ENCODE measurements around the gene SERINC1.

SERINC1 gene

GRCh38 chr6:122445274-122445673, 26.3 kb downstream of the SERINC1 start:
- no peak overlapping the region for H3K4ac ChIP-seq (ENCODE audit: low read depth in 1 of 2, low read length in 2 of 2)
- H3K79me1 ChIP-seq (replicated peaks; ENCODE audit: low read length, poor library complexity, severe bottlenecking) = peaks cover 2% of the 10 kb centered on the region
- no peak overlapping the region for H4K8ac ChIP-seq (ENCODE audit: low read length)
- no peak overlapping the region for H4K91ac ChIP-seq (ENCODE audit: low read length)
- no peak overlapping the region for H2AFZ ChIP-seq (ENCODE audit: low read depth, low read length)
- no peak overlapping the region for H3K9ac ChIP-seq (ENCODE audit: low read length)
- DNase-seq = no peak
- no peak overlapping the region for H3K4me2 ChIP-seq (ENCODE audit: low read length, poor library complexity, severe bottlenecking)
- H3K4me3 ChIP-seq (ENCODE audit: insufficient read depth in 1 of 2, low read depth in 1 of 2, low read length in 2 of 2) = no peak overlapping the region
- H2AK5ac ChIP-seq (ENCODE audit: low read length, severe bottlenecking) = no peak overlapping the region
- no peak overlapping the region for H3K18ac ChIP-seq (ENCODE audit: low read depth in 1 of 2, low read length in 2 of 2)
- peaks cover 10 to 96% of the 10 kb centered on the region in 2 experiments for H3K36me3 ChIP-seq (ENCODE audit: control insufficient read depth in 1 of 2, insufficient read depth in 2 of 2, low read depth in 1 of 2, low read length in 2 of 2)
- H2BK15ac ChIP-seq (ENCODE audit: low read depth, poor library complexity, severe bottlenecking) = no peak overlapping the region
- no peak overlapping the region for H2BK12ac ChIP-seq (ENCODE audit: low read length in 2 of 2)
- no peaks in the 10 kb centered on the region for H3K9me3 ChIP-seq (ENCODE audit: control insufficient read depth, low read length)
- H3K4me1 ChIP-seq (ENCODE audit: control insufficient read depth, insufficient read depth, low read depth, low read length) = peaks cover 2% of the 10 kb centered on the region
- no peak overlapping the region for H3K14ac ChIP-seq (ENCODE audit: low read length in 2 of 2)
- no peak overlapping the region for H3K27ac ChIP-seq (ENCODE audit: low read length, poor library complexity, severe bottlenecking)
- no CpG with 5 or more reads among the region's 1 CpG for WGBS
- no peak overlapping the region for H3K23ac ChIP-seq (ENCODE audit: low read length in 2 of 2)
- no peaks in the 10 kb centered on the region for H3K27me3 ChIP-seq (ENCODE audit: control insufficient read depth in 1 of 2, insufficient read depth in 1 of 2, low read length in 2 of 2)
- H2BK5ac ChIP-seq (ENCODE audit: low read depth, low read length, poor library complexity, severe bottlenecking) = no peak overlapping the region
- H2BK120ac ChIP-seq (ENCODE audit: low read depth, low read length) = no peak overlapping the region

DNA sequence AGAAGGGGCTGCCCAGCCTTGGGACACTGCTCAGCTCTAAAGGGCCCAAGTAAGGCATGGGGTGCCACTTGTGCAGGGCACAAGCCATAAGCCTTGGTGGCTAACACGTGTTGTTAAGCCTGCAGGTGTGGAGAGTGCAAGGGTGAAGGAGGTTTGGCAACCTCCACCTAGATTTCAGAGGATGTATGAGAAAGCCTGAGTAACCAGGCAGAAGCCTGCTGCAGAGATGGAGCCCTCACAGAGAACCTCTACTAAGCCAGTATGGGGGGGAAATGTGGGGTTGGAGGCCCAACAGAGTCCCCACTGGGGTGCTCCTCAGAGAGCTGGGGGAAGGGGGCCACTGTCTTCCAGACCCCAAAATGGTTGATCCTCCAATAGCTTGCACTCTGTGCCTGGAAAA, 32.6 kb downstream of the SERINC1 start:
- no peak overlapping the region for H2BK120ac ChIP-seq (ENCODE audit: low read depth, low read length)
- H2AK5ac ChIP-seq (ENCODE audit: low read length, severe bottlenecking) = no peak overlapping the region
- no peak overlapping the region for H3K27ac ChIP-seq (ENCODE audit: low read length, poor library complexity, severe bottlenecking)
- no peak overlapping the region for H2AFZ ChIP-seq (ENCODE audit: low read depth, low read length)
- H2BK15ac ChIP-seq (ENCODE audit: low read depth, poor library complexity, severe bottlenecking) = no peak overlapping the region
- H3K18ac ChIP-seq (ENCODE audit: low read depth in 1 of 2, low read length in 2 of 2) = no peak overlapping the region
- H3K14ac ChIP-seq (ENCODE audit: low read length in 2 of 2) = no peak overlapping the region
- H3K9me3 ChIP-seq (ENCODE audit: control insufficient read depth, low read length) = peaks cover 6% of the 10 kb centered on the region
- no peak overlapping the region for H4K91ac ChIP-seq (ENCODE audit: low read length)
- WGBS = 96% methylated on average over 1 of the region's 1 CpG
- H2BK5ac ChIP-seq (ENCODE audit: low read depth, low read length, poor library complexity, severe bottlenecking) = no peak overlapping the region
- no peak for DNase-seq
- H3K9ac ChIP-seq (ENCODE audit: low read length) = no peak overlapping the region
- H2BK12ac ChIP-seq (ENCODE audit: low read length in 2 of 2) = no peak overlapping the region
- H3K4me2 ChIP-seq (ENCODE audit: low read length, poor library complexity, severe bottlenecking) = no peak overlapping the region
- H3K79me1 ChIP-seq (replicated peaks; ENCODE audit: low read length, poor library complexity, severe bottlenecking) = peaks cover 10% of the 10 kb centered on the region
- H4K8ac ChIP-seq (ENCODE audit: low read length) = no peak overlapping the region
- no peak overlapping the region for H3K4ac ChIP-seq (ENCODE audit: low read depth in 1 of 2, low read length in 2 of 2)
- H3K27me3 ChIP-seq (ENCODE audit: control insufficient read depth in 1 of 2, insufficient read depth in 1 of 2, low read length in 2 of 2) = no peaks in the 10 kb centered on the region
- no peak overlapping the region for H3K23ac ChIP-seq (ENCODE audit: low read length in 2 of 2)
- no peak overlapping the region for H3K4me3 ChIP-seq (ENCODE audit: insufficient read depth in 1 of 2, low read depth in 1 of 2, low read length in 2 of 2)
- H3K36me3 ChIP-seq (ENCODE audit: control insufficient read depth in 1 of 2, insufficient read depth in 2 of 2, low read depth in 1 of 2, low read length in 2 of 2) = peaks cover 15 to 85% of the 10 kb centered on the region in 2 experiments
- H3K4me1 ChIP-seq (ENCODE audit: control insufficient read depth, insufficient read depth, low read depth, low read length) = no peaks in the 10 kb centered on the region

DNA sequence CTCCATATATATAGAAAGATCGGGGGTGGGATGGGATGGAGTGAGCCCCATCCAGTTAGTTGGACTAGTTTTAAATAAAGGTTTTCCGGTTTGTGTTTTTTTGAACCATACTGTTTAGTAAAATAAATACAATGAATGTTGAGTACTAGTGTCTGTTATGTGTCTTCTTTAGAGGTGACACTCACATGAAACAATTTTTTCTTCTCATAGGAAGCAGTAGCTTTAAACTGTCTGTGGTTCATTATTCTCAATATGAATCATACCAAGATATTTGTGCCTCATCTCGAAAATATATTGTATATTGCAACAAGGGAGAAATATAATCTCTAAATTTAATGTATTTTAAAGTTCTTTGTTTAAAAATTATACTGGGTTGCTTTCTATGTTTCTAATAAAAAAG, 38.8 kb downstream of the SERINC1 start:
- no peak overlapping the region for H3K4me2 ChIP-seq (ENCODE audit: low read length, poor library complexity, severe bottlenecking)
- H3K4me1 ChIP-seq (ENCODE audit: control insufficient read depth, insufficient read depth, low read depth, low read length) = no peaks in the 10 kb centered on the region
- H3K79me1 ChIP-seq (replicated peaks; ENCODE audit: low read length, poor library complexity, severe bottlenecking) = peaks cover 4% of the 10 kb centered on the region
- H4K91ac ChIP-seq (ENCODE audit: low read length) = no peak overlapping the region
- H3K14ac ChIP-seq (ENCODE audit: low read length in 2 of 2) = no peak overlapping the region
- no peak overlapping the region for H2AFZ ChIP-seq (ENCODE audit: low read depth, low read length)
- H2BK120ac ChIP-seq (ENCODE audit: low read depth, low read length) = no peak overlapping the region
- no peak overlapping the region for H3K18ac ChIP-seq (ENCODE audit: low read depth in 1 of 2, low read length in 2 of 2)
- H3K9ac ChIP-seq (ENCODE audit: low read length) = no peak overlapping the region
- no peak overlapping the region for H2BK12ac ChIP-seq (ENCODE audit: low read length in 2 of 2)
- no peak overlapping the region for H3K23ac ChIP-seq (ENCODE audit: low read length in 2 of 2)
- no peak overlapping the region for H3K4me3 ChIP-seq (ENCODE audit: insufficient read depth in 1 of 2, low read depth in 1 of 2, low read length in 2 of 2)
- no peak for DNase-seq
- H3K27ac ChIP-seq (ENCODE audit: low read length, poor library complexity, severe bottlenecking) = no peak overlapping the region
- WGBS = 100% methylated on average over 2 of the region's 3 CpGs
- peaks cover 3 to 80% of the 10 kb centered on the region in 2 experiments for H3K36me3 ChIP-seq (ENCODE audit: control insufficient read depth in 1 of 2, insufficient read depth in 2 of 2, low read depth in 1 of 2, low read length in 2 of 2)
- no peak overlapping the region for H2BK5ac ChIP-seq (ENCODE audit: low read depth, low read length, poor library complexity, severe bottlenecking)
- peaks cover under 1% of the 10 kb centered on the region for H3K9me3 ChIP-seq (ENCODE audit: control insufficient read depth, low read length)
- no peak overlapping the region for H4K8ac ChIP-seq (ENCODE audit: low read length)
- no peak overlapping the region for H2BK15ac ChIP-seq (ENCODE audit: low read depth, poor library complexity, severe bottlenecking)
- H3K27me3 ChIP-seq (ENCODE audit: control insufficient read depth in 1 of 2, insufficient read depth in 1 of 2, low read length in 2 of 2) = no peaks in the 10 kb centered on the region
- no peak overlapping the region for H2AK5ac ChIP-seq (ENCODE audit: low read length, severe bottlenecking)
- H3K4ac ChIP-seq (ENCODE audit: low read depth in 1 of 2, low read length in 2 of 2) = no peak overlapping the region

- no peak overlapping the region for H3K14ac ChIP-seq (ENCODE audit: low read length in 2 of 2)
- no peak overlapping the region for H3K4ac ChIP-seq (ENCODE audit: low read depth in 1 of 2, low read length in 2 of 2)
- H3K27ac ChIP-seq (ENCODE audit: low read length, poor library complexity, severe bottlenecking) = no peak overlapping the region
- H3K27me3 ChIP-seq (ENCODE audit: control insufficient read depth in 1 of 2, insufficient read depth in 1 of 2, low read length in 2 of 2) = no peaks in the 10 kb centered on the region
- H3K9ac ChIP-seq (ENCODE audit: low read length) = no peak overlapping the region
- H3K23ac ChIP-seq (ENCODE audit: low read length in 2 of 2) = no peak overlapping the region
- H4K8ac ChIP-seq (ENCODE audit: low read length) = no peak overlapping the region
- no peak overlapping the region for H3K4me2 ChIP-seq (ENCODE audit: low read length, poor library complexity, severe bottlenecking)
- no peak overlapping the region for H2BK120ac ChIP-seq (ENCODE audit: low read depth, low read length)
- no peak overlapping the region for H2BK5ac ChIP-seq (ENCODE audit: low read depth, low read length, poor library complexity, severe bottlenecking)
- no peak overlapping the region for H2BK15ac ChIP-seq (ENCODE audit: low read depth, poor library complexity, severe bottlenecking)
- no peak overlapping the region for H2AK5ac ChIP-seq (ENCODE audit: low read length, severe bottlenecking)
- H3K4me3 ChIP-seq (ENCODE audit: insufficient read depth in 1 of 2, low read depth in 1 of 2, low read length in 2 of 2) = no peak overlapping the region
- H4K91ac ChIP-seq (ENCODE audit: low read length) = no peak overlapping the region
- no peak overlapping the region for H2BK12ac ChIP-seq (ENCODE audit: low read length in 2 of 2)
- H3K79me1 ChIP-seq (replicated peaks; ENCODE audit: low read length, poor library complexity, severe bottlenecking) = peaks cover 2% of the 10 kb centered on the region
- WGBS = 98% methylated on average over 4 of the region's 4 CpGs
- H2AFZ ChIP-seq (ENCODE audit: low read depth, low read length) = no peak overlapping the region
- H3K4me1 ChIP-seq (ENCODE audit: control insufficient read depth, insufficient read depth, low read depth, low read length) = no peaks in the 10 kb centered on the region
- peaks cover 2 to 80% of the 10 kb centered on the region in 2 experiments for H3K36me3 ChIP-seq (ENCODE audit: control insufficient read depth in 1 of 2, insufficient read depth in 2 of 2, low read depth in 1 of 2, low read length in 2 of 2)
- H3K18ac ChIP-seq (ENCODE audit: low read depth in 1 of 2, low read length in 2 of 2) = no peak overlapping the region
- no peak for DNase-seq
- H3K9me3 ChIP-seq (ENCODE audit: control insufficient read depth, low read length) = no peaks in the 10 kb centered on the region
Observed at GRCh38 chr6:122431780-122432179, 39.8 kb downstream of the SERINC1 start.
